ENCODE data around the gene NLGN2.

The NLGN2 gene

GRCh38 chr17:7444682-7445618 is 37.3 kb downstream of the NLGN2 start, which contains the start of gene CHRNB1:
Gene CHRNB1 (plus strand): TSS chr17:7445061. CDS start chr17:7445128, 67 bp downstream.
- no peak within 1 kb of the TSS for H3K27ac Mint-ChIP-seq
- peaks cover 31% of the 10 kb centered on the region for H3K4me1 Mint-ChIP-seq
- peaks cover 55% of the 10 kb centered on the region for H3K27me3 Mint-ChIP-seq
- H3K4me3 Mint-ChIP-seq, result peak within 1 kb of the TSS; percentile 60
- ATAC-seq, result peak; percentile 11
- H3K9me3 Mint-ChIP-seq, result no peaks in the 10 kb centered on the region
- peak; percentile 27 for DNase-seq
- peaks cover 3% of the 10 kb centered on the region for H3K36me3 Mint-ChIP-seq (ENCODE audit: low read depth)

GRCh38 chr17:7445619-7445968 is 37.9 kb downstream of the NLGN2 start:
- ATAC-seq (peak; percentile 65), DNase-seq (peak; percentile 29)
- peaks cover 3% of the 10 kb centered on the region for H3K36me3 Mint-ChIP-seq (ENCODE audit: low read depth)
- H3K4me1 Mint-ChIP-seq, result peaks cover 26% of the 10 kb centered on the region
- peak overlapping the region; percentile 60 for H3K4me3 Mint-ChIP-seq
- H3K9me3 Mint-ChIP-seq, result no peaks in the 10 kb centered on the region
- no peak overlapping the region for H3K27ac Mint-ChIP-seq
- peaks cover 49% of the 10 kb centered on the region for H3K27me3 Mint-ChIP-seq

GRCh38 chr17:7448461-7448860 is 40.8 kb downstream of the NLGN2 start:
- Mint-ChIP-seq H3K9me3 (no peaks in the 10 kb centered on the region), H3K27me3 (peaks cover 27% of the 10 kb centered on the region), H3K36me3 (ENCODE audit: low read depth) (peaks cover 3% of the 10 kb centered on the region), H3K27ac (no peak overlapping the region), H3K4me3 (no peak overlapping the region), H3K4me1 (peaks cover 21% of the 10 kb centered on the region)
- ATAC-seq (no peak), DNase-seq (no peak)

DNA sequence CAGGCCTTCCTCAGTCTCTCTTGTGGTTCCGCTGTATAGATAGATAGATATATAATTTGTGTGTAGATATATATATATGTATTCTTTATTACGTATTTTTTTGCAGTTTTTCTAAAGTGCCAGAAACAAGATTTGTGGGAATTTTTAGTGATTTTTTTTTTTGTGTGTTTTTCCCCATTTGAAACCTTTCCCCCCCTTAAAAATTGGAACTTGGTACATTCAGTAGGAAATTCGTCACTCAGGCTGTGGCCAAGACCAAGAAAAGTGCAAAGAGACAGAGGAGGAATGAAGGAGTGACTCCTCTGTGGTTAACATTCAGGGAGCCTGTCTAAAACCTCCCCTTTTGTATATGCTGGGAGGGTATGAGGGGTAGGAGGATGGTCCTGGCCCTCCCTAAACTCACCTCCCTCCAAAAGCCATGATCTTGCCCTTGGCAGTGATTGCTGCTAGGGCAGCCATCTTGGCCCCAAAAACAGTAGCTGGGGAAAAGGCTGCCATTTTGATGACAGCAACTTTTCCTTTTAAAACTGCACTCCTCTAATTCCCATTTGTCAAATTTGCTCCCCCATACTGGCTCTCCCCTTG is 52.4 kb downstream of the NLGN2 start:
- Mint-ChIP-seq H3K36me3 (ENCODE audit: low read depth) (peaks cover 6% of the 10 kb centered on the region), H3K27me3 (no peaks in the 10 kb centered on the region), H3K4me1 (peaks cover 17% of the 10 kb centered on the region), H3K9me3 (no peaks in the 10 kb centered on the region), H3K4me3 (no peak overlapping the region), H3K27ac (peak overlapping the region; percentile 47)
- no peak for ATAC-seq
- no peak for DNase-seq

GRCh38 chr17:7460850-7461660 is 53.4 kb downstream of the NLGN2 start:
- ATAC-seq, result no peak
- H3K4me3 Mint-ChIP-seq, result no peak overlapping the region
- no peak for DNase-seq
- no peaks in the 10 kb centered on the region for H3K27me3 Mint-ChIP-seq
- H3K27ac Mint-ChIP-seq, result no peak overlapping the region
- H3K4me1 Mint-ChIP-seq, result peaks cover 13% of the 10 kb centered on the region
- H3K36me3 Mint-ChIP-seq (ENCODE audit: low read depth), result peaks cover 6% of the 10 kb centered on the region
- no peaks in the 10 kb centered on the region for H3K9me3 Mint-ChIP-seq

DNA sequence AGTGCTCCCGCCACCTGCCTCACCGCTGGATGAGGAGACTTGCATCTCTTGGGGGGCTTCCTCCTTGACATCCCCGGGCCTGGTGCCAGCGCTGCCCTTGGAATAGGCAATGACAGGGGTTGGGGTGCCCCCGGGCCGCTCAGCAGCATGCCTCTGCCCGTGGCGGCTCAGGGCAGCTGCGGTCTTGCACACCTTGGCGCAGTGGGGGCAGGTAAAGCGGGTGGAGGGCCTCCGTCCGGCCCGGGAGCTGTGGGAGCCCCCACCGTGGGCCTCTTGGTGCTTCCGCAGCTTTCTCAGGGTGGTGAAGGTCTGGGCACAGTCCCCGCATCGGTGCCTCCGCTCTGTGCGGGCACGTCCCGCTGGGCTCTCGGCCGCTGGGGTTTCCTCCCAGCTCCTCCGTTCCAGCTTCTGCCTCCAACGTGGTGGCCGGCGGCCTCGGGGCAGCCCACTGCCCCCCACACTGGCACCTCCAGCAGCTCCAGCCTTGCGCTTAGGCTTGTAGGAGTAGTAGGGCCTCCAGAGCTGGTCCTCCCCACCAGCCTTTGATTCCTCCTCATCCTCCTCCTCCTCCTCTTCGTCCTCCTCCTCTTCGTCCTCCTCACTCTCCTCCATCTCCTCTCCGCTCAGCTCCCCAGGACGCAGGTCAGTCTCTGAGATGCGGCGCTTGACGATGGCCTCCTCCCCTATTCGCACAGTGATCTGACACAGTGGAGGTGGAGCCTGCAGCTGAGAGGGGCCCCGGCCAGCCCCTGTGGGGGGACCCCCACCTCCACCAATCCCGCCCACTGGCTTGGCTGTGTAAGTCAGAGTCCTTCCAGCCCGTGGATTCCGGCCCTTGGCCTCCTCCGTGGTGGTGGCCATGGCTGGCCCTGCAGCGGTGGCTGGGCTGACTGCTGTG is 55.1 kb downstream of the NLGN2 start:
- Mint-ChIP-seq H3K36me3 (ENCODE audit: low read depth) (peaks cover 5% of the 10 kb centered on the region), H3K9me3 (no peaks in the 10 kb centered on the region), H3K4me1 (peaks cover 11% of the 10 kb centered on the region), H3K27me3 (no peaks in the 10 kb centered on the region), H3K27ac (no peak overlapping the region), H3K4me3 (no peak overlapping the region)
- no peak for ATAC-seq
- DNase-seq, result no peak

GRCh38 chr17:7463372-7463846 is 55.8 kb downstream of the NLGN2 start:
- no peak overlapping the region for H3K4me3 Mint-ChIP-seq
- no peaks in the 10 kb centered on the region for H3K9me3 Mint-ChIP-seq
- H3K36me3 Mint-ChIP-seq (ENCODE audit: low read depth), result peaks cover 5% of the 10 kb centered on the region
- H3K27me3 Mint-ChIP-seq, result no peaks in the 10 kb centered on the region
- DNase-seq (no peak), ATAC-seq (no peak)
- H3K27ac Mint-ChIP-seq, result no peak overlapping the region
- H3K4me1 Mint-ChIP-seq, result peaks cover 13% of the 10 kb centered on the region

DNA sequence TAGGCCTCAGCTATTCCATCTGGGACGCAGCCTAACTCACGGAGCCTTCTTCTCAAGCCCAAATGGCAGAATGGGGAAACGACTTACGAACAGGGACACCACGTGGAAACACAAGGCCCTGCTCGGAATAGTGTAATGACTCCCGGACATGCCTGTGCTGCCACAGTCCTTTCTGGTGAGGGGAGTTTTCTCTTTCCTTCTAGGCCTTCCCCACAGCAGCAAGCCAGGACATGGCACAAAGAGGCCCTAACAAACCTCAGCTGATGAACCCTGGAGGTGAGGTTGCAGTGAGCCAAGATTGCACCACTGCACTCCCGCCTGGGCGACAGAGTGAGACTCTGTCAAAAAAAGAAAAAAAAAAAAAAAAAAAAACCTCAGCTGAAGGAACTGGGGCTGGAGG is 56.4 kb downstream of the NLGN2 start:
- no peak for DNase-seq
- H3K36me3 Mint-ChIP-seq (ENCODE audit: low read depth), result peaks cover 6% of the 10 kb centered on the region
- H3K9me3 Mint-ChIP-seq, result no peaks in the 10 kb centered on the region
- ATAC-seq, result no peak
- H3K27me3 Mint-ChIP-seq, result no peaks in the 10 kb centered on the region
- no peak overlapping the region for H3K4me3 Mint-ChIP-seq
- H3K4me1 Mint-ChIP-seq, result peaks cover 16% of the 10 kb centered on the region
- H3K27ac Mint-ChIP-seq, result no peak overlapping the region

DNA sequence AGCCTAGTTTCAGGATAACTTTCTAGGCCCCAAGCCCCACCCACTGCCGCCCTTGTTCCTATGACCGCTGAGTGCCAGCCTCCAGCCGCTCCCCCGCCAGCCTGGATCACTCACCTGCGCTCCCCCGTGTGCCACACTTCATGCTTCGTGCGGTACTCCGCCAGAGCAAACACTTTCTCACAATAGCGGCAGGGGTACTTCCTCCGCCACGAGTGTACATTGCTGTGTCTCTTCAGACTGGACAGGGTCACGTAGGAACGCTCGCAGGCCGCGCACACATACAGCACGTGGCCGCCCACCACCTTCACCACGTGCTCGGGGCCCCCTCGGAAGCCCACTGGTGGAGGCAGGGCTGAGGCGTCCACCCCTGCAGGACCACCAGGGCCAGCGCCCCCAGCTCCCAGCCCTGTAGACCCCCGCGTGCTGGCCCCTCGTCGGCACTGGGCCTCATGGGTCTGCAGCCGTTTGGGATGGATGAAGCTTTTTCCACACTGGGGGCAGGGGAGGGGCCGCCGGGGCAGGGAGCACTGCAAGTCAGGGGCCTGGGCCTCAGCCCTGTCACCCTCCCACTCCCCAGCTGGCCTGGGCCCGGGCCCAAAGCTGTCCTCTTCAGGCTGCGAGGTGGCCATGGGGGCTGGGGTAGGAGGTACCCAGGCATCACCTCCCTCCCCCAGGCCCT is 58.1 kb downstream of the NLGN2 start:
- no peak for ATAC-seq
- H3K9me3 Mint-ChIP-seq, result no peaks in the 10 kb centered on the region
- H3K27ac Mint-ChIP-seq, result no peak overlapping the region
- DNase-seq, result no peak
- no peak overlapping the region for H3K4me3 Mint-ChIP-seq
- peaks cover 15% of the 10 kb centered on the region for H3K4me1 Mint-ChIP-seq
- H3K36me3 Mint-ChIP-seq (ENCODE audit: low read depth), result peaks cover 6% of the 10 kb centered on the region
- H3K27me3 Mint-ChIP-seq, result no peaks in the 10 kb centered on the region

- Mint-ChIP-seq H3K27ac (peak overlapping the region; percentile 71), H3K4me1 (peaks cover 18% of the 10 kb centered on the region), H3K9me3 (no peaks in the 10 kb centered on the region), H3K27me3 (no peaks in the 10 kb centered on the region), H3K4me3 (no peak overlapping the region), H3K36me3 (ENCODE audit: low read depth) (peaks cover 3% of the 10 kb centered on the region)
- DNase-seq (no peak), ATAC-seq (no peak)
Measured at GRCh38 chr17:7466318-7466638, 58.6 kb downstream of the NLGN2 start.

DNA sequence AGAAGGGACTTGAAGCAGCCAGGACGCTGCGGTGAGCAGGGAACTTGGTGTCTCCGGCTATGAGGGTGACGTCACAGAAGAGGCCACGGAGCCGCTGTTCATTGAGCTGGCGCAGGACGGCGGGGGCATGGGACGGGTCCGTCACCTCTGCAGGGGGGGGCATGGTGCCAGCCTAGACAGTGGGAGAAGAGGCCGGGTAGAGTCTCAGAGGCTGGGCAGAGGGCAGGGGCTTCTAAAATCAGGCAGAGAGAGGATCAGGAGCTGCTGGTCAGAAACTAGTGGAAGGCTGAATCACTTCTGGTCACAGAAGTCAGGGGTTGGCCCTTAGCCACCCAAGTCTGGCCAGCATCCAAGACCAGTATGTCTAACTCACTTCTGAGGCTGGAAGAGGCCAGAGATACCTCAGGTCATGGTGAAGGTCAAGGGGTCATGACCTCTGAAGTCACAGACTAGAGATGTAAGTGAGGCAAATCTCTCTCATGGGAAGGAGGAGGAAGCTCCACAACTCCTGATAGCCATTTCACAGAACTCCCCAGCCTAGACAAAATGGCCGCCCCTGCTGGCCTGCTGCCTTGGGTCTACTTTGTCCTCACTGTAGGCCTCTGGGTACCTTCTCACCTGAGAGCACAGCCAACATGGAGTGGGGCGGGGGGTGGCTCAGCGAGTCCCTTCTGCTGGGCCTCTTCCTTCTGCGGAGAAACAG is 59.1 kb downstream of the NLGN2 start:
- Mint-ChIP-seq H3K27ac (peak overlapping the region; percentile 71), H3K9me3 (no peaks in the 10 kb centered on the region), H3K36me3 (ENCODE audit: low read depth) (peaks cover 3% of the 10 kb centered on the region), H3K4me1 (peaks cover 23% of the 10 kb centered on the region), H3K27me3 (no peaks in the 10 kb centered on the region), H3K4me3 (no peak overlapping the region)
- no peak for ATAC-seq
- DNase-seq, result no peak

DNA sequence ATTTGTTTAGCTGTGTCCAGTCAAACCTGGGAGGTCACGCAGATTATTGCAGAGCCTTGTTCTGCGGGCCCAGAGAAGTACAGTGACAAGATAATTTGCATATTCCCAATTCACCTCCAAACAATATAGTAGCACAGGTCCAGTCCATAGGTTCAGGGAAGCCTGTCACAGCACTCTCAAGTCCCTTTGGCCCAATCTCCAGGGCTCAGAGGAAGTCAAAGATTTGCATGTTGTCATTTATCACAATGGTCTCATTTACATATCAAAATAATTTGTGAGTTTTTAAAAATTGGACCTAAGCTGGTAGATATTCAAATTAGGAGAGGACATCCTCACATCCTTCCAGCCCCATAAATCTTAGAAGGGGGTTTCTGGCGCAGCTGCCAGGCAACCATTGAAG is 59.9 kb downstream of the NLGN2 start:
- no peak for ATAC-seq
- Mint-ChIP-seq H3K27me3 (no peaks in the 10 kb centered on the region), H3K9me3 (no peaks in the 10 kb centered on the region), H3K27ac (peak overlapping the region; percentile 71), H3K36me3 (ENCODE audit: low read depth) (peaks cover 3% of the 10 kb centered on the region), H3K4me3 (no peak overlapping the region), H3K4me1 (peaks cover 26% of the 10 kb centered on the region)
- DNase-seq, result no peak

GRCh38 chr17:7468290-7468689 is 60.6 kb downstream of the NLGN2 start:
- Mint-ChIP-seq H3K27ac (no peak overlapping the region), H3K9me3 (no peaks in the 10 kb centered on the region), H3K36me3 (ENCODE audit: low read depth) (peaks cover 3% of the 10 kb centered on the region), H3K4me1 (peaks cover 26% of the 10 kb centered on the region), H3K27me3 (no peaks in the 10 kb centered on the region), H3K4me3 (no peak overlapping the region)
- DNase-seq, result no peak
- ATAC-seq, result no peak
